Stimulated activated CD4-positive, alpha-beta T cell treated with anti-CD3 and anti-CD28 coated beads, TNF-alpha, amount 100 ng/mL, for 4 hours (primary cell): ENCODE results near the gene ASTN2.
"Not testable (repeated sequence)": the region's sequence is repeated elsewhere in the genome, so short reads cannot be mapped to it uniquely, and the experiment has no call there.

Experiments
- DNase-seq, 3 experiments: peaks; one replicate each; pipeline ENCODE4 v3.0.0-alpha.2; 2020; ENCODE audit warnings: low read depth in 3 of 3

ASTN2 gene

GRCh38 chr9:117074784-117075520 lies 339.9 kb downstream of the ASTN2 start:
- no peak for DNase-seq

- no peak for DNase-seq
Observed at GRCh38 chr9:117074342-117074662, 340.6 kb downstream of the ASTN2 start.

- DNase-seq: no peak
Observed at GRCh38 chr9:117073539-117074341, 341.1 kb downstream of the ASTN2 start.

GRCh38 chr9:117073071-117073470 lies 341.8 kb downstream of the ASTN2 start:
- DNase-seq: no peak

GRCh38 chr9:117072216-117072615 lies 342.6 kb downstream of the ASTN2 start:
- no peak for DNase-seq

GRCh38 chr9:117071673-117072207 lies 343.1 kb downstream of the ASTN2 start:
- not testable (repeated sequence) for DNase-seq

- no peak for DNase-seq
Observed at GRCh38 chr9:117063721-117064471, 351.0 kb downstream of the ASTN2 start.

- no peak for DNase-seq
Observed at GRCh38 chr9:117060963-117061362, 353.9 kb downstream of the ASTN2 start.

- DNase-seq: no peak
Observed at GRCh38 chr9:117050007-117050406, 364.9 kb downstream of the ASTN2 start.

GRCh38 chr9:117046666-117047327 lies 368.1 kb downstream of the ASTN2 start:
- DNase-seq: no peak

- no peak for DNase-seq
Observed at GRCh38 chr9:117044241-117044640, 370.6 kb downstream of the ASTN2 start.

GRCh38 chr9:117043159-117043558 lies 371.7 kb downstream of the ASTN2 start:
- no peak for DNase-seq

GRCh38 chr9:117035546-117035945 lies 379.3 kb downstream of the ASTN2 start:
- no peak for DNase-seq

GRCh38 chr9:117034866-117035265 lies 380.0 kb downstream of the ASTN2 start:
- DNase-seq: no peak

- no peak for DNase-seq
Observed at GRCh38 chr9:117030254-117030768, 384.5 kb downstream of the ASTN2 start.

GRCh38 chr9:117029341-117029740 lies 385.5 kb downstream of the ASTN2 start:
- no peak for DNase-seq

GRCh38 chr9:117028103-117028858 lies 386.6 kb downstream of the ASTN2 start:
- DNase-seq: no peak

GRCh38 chr9:117021906-117022305 lies 393.0 kb downstream of the ASTN2 start:
- no peak for DNase-seq

GRCh38 chr9:117018966-117019617 lies 395.8 kb downstream of the ASTN2 start:
- no peak for DNase-seq

- no peak for DNase-seq
Observed at GRCh38 chr9:117017414-117017985, 397.4 kb downstream of the ASTN2 start.
